ENCODE data around the gene TMEM11.

GRCh38 chr17:21223086-21223485 lies 9.1 kb upstream of the TMEM11 start:
- TF ChIP-seq CTCF (optimal IDR thresholded peaks at IDR 0.05 in 1 of 3, IDR thresholded peaks at IDR 0.05 in 1 of 3, conservative IDR thresholded peaks at IDR 0.05 in 1 of 3; ENCODE audit: extremely low read depth in 1 of 3, insufficient read depth in 2 of 3, low read length in 3 of 3) (no peak), EZH2 (IDR thresholded peaks at IDR 0.05; ENCODE audit: low read length) (no peak)

Measured in keratinocyte (primary cell).